GM23338 (cell line): ENCODE measurements around the gene SCNN1G. TPM values are rescaled to one million over a fixed set of nuclear protein-coding genes. Genes with fewer than 3 reads are reported as not detected.

ENCODE experiments used
- ATAC-seq: fragments of 200-7000 bp; cut with Tn5 transposase; 3 replicates; pipeline ENCODE4 v1.9.1; 2020
- DNase-seq: peaks from one replicate; pipeline ENCODE4 v3.0.0-alpha.2; 2015; ENCODE audit warnings: low spot score
- H2AFZ ChIP-seq: fragments of 200-600 bp; sonication (generic); 2 replicates; pipeline ENCODE4 v1.8.0; 2016; ENCODE audit warnings: antibody characterized with exemption, mild to moderate bottlenecking, moderate library complexity
- H3F3A ChIP-seq: fragments of 200-600 bp; sonication (generic); replicated peaks from 2 replicates; pipeline ENCODE4 v1.8.0; 2017; ENCODE audit warnings: antibody characterized with exemption, mixed run types, low read depth
- H3K27ac ChIP-seq: fragments of 200-600 bp; sonication (generic); 2 replicates; pipeline ENCODE4 v1.6.1; 2016; ENCODE audit warnings: low read depth
- H3K27me3 ChIP-seq: fragments of 200-600 bp; sonication (generic); 2 replicates; pipeline ENCODE4 v1.8.0; 2016; ENCODE audit warnings: mild to moderate bottlenecking, mixed run types, moderate library complexity; ENCODE audit not compliant: insufficient read depth
- H3K36me3 ChIP-seq: fragments of 200-600 bp; sonication (generic); 2 replicates; pipeline ENCODE4 v1.8.0; 2016; ENCODE audit warnings: mild to moderate bottlenecking; ENCODE audit not compliant: insufficient read depth
- H3K4me1 ChIP-seq: fragments of 200-600 bp; sonication (generic); 2 replicates; pipeline ENCODE4 v1.8.0; 2016; ENCODE audit warnings: mild to moderate bottlenecking, moderate library complexity; ENCODE audit not compliant: insufficient read depth
- H3K4me2 ChIP-seq: fragments of 200-600 bp; sonication (generic); 2 replicates; pipeline ENCODE4 v1.7.1; 2017; ENCODE audit warnings: mixed run types
- H3K4me3 ChIP-seq: fragments of 200-600 bp; sonication (generic); 2 replicates; pipeline ENCODE4 v1.6.1; 2016; ENCODE audit warnings: mixed run types
- H3K79me2 ChIP-seq: fragments of 200-600 bp; sonication (generic); replicated peaks from 2 replicates; pipeline ENCODE4 v1.8.0; 2017; ENCODE audit warnings: mild to moderate bottlenecking; ENCODE audit not compliant: insufficient read depth
- H3K9me2 ChIP-seq: fragments of 200-600 bp; sonication (generic); 2 replicates; pipeline ENCODE4 v1.8.0; 2017; ENCODE audit not compliant: insufficient read depth
- H4K20me1 ChIP-seq: fragments of 200-600 bp; sonication (generic); replicated peaks from 2 replicates; pipeline ENCODE4 v1.8.0; 2017; ENCODE audit warnings: mild to moderate bottlenecking; ENCODE audit not compliant: insufficient read depth
- H3K27ac Mint-ChIP-seq: 2 replicates; pipeline ENCODE4 v1.8.0; 2020; ENCODE audit warnings: inconsistent platforms, mild to moderate bottlenecking, moderate library complexity, mixed read lengths
- H3K27me3 Mint-ChIP-seq: 3 replicates; pipeline ENCODE4 v1.8.0; 2022; ENCODE audit warnings: low read depth, mild to moderate bottlenecking, moderate library complexity, mixed read lengths, inconsistent platforms; ENCODE audit not compliant: insufficient read depth, poor library complexity
- H3K36me3 Mint-ChIP-seq: 3 replicates; pipeline ENCODE4 v1.8.0; 2021; ENCODE audit warnings: low read depth, mild to moderate bottlenecking, inconsistent platforms, moderate library complexity, mixed read lengths
- H3K4me1 Mint-ChIP-seq: 3 replicates; pipeline ENCODE4 v1.8.0; 2020; ENCODE audit warnings: mild to moderate bottlenecking, inconsistent platforms, mixed read lengths
- H3K4me3 Mint-ChIP-seq: 3 replicates; pipeline ENCODE4 v1.8.0; 2021; ENCODE audit warnings: moderate library complexity, mild to moderate bottlenecking, inconsistent platforms, mixed read lengths
- H3K9me3 Mint-ChIP-seq: 3 replicates; pipeline ENCODE4 v1.8.0; 2020; ENCODE audit warnings: moderate library complexity, mild to moderate bottlenecking, inconsistent platforms, mixed read lengths
- CREB1 ChIP-seq: fragments of 250-450 bp; sonication (Bioruptor Pico); IDR thresholded peaks from 2 replicates; pipeline ENCODE4 v1.5.0; 2020; ENCODE audit warnings: low read depth, mild to moderate bottlenecking, moderate library complexity
- JUNB ChIP-seq: IDR thresholded peaks from one replicate; pipeline ENCODE4 v1.6.1; 2016; ENCODE audit warnings: antibody characterized with exemption; ENCODE audit not compliant: unreplicated experiment
- NANOG ChIP-seq: IDR thresholded peaks from 2 replicates; pipeline ENCODE4 v1.6.1; 2016; ENCODE audit warnings: antibody characterized with exemption, borderline replicate concordance
- STAT1 ChIP-seq: IDR thresholded peaks from one replicate; pipeline ENCODE4 v1.6.1; 2016; ENCODE audit warnings: antibody characterized with exemption; ENCODE audit not compliant: unreplicated experiment
- ZNF114 ChIP-seq: fragments of 250-450 bp; sonication (Bioruptor Pico); IDR thresholded peaks from 2 replicates; pipeline ENCODE4 v1.5.0; 2020; ENCODE audit warnings: mild to moderate bottlenecking, moderate library complexity
- ZNF462 ChIP-seq: fragments of 250-450 bp; sonication (Bioruptor Pico); IDR thresholded peaks from 2 replicates; pipeline ENCODE4 v1.5.0; 2020; ENCODE audit warnings: mild to moderate bottlenecking, moderate library complexity
- polyA plus RNA-seq: library from polyadenylated mRNA; unstranded; fragments of >200 nt; fragmentation: Nextera tagmentation; extraction: Ambion mirVana; gene quantifications from 2 replicates; pipeline ENCODE4 v1.2.1, GENCODE V29; 2016
- total RNA-seq: library from RNA; depleted of rRNA; stranded (reverse); fragments of >200 nt; shearing (Covaris generic); gene quantifications from 2 replicates; pipeline ENCODE4 v1.2.3, GENCODE V29; 2014
- TF ChIP-seq, protein P1 (sequence below): IDR thresholded peaks from one replicate; pipeline ENCODE4 v1.6.1; 2018; ENCODE audit warnings: antibody characterized with exemption; ENCODE audit not compliant: unreplicated experiment

Gene SCNN1G
- total and polyA plus RNA-seq, 2 experiments from 2014 or later, result 0.97 to 1.1 TPM

DNA sequence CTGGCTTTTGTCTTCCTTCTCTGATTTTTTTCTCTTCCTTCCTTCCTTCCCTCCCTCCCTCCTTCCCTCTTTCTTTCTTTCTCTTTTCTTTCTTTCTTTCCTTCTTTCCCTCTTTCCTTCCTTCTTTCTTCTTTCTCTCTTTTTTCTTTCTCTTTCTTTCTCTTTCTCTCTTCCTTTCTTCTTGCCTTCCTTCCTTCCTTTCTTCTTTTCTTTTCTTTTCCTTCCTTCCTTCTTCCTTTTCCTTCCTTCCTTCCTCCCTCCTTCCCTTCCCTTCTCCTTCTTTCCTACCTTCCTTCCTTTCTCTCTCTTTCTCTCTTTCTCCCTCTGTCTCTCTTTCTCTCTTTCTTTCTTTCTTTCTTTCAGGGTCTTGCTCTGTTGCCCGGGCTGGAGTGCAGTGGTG lies 54.4 kb downstream of the SCNN1G start:
- Histone ChIP-seq H3K27ac (no peak overlapping the region), H3K27me3 (no peaks in the 10 kb centered on the region), H4K20me1 (no peaks in the 10 kb centered on the region), H3K79me2 (no peaks in the 10 kb centered on the region), H3K4me3 (no peak overlapping the region), H3K36me3 (no peaks in the 10 kb centered on the region), H2AFZ (no peak overlapping the region), H3K9me2 (no peaks in the 10 kb centered on the region), H3K4me2 (no peak overlapping the region), H3F3A (no peaks in the 10 kb centered on the region), H3K4me1 (no peaks in the 10 kb centered on the region)
- ATAC-seq, result no peak
- Mint-ChIP-seq H3K4me1 (no peaks in the 10 kb centered on the region), H3K27ac (no peak overlapping the region), H3K4me3 (no peak overlapping the region), H3K36me3 (no peaks in the 10 kb centered on the region), H3K9me3 (no peaks in the 10 kb centered on the region), H3K27me3 (no peaks in the 10 kb centered on the region)
- DNase-seq, result no peak
- TF ChIP-seq NANOG, result no peak
- no peak for TF ChIP-seq JUNB
- TF ChIP-seq CREB1, result no peak
- TF ChIP-seq STAT1, result no peak
- TF ChIP-seq, protein P1, sequence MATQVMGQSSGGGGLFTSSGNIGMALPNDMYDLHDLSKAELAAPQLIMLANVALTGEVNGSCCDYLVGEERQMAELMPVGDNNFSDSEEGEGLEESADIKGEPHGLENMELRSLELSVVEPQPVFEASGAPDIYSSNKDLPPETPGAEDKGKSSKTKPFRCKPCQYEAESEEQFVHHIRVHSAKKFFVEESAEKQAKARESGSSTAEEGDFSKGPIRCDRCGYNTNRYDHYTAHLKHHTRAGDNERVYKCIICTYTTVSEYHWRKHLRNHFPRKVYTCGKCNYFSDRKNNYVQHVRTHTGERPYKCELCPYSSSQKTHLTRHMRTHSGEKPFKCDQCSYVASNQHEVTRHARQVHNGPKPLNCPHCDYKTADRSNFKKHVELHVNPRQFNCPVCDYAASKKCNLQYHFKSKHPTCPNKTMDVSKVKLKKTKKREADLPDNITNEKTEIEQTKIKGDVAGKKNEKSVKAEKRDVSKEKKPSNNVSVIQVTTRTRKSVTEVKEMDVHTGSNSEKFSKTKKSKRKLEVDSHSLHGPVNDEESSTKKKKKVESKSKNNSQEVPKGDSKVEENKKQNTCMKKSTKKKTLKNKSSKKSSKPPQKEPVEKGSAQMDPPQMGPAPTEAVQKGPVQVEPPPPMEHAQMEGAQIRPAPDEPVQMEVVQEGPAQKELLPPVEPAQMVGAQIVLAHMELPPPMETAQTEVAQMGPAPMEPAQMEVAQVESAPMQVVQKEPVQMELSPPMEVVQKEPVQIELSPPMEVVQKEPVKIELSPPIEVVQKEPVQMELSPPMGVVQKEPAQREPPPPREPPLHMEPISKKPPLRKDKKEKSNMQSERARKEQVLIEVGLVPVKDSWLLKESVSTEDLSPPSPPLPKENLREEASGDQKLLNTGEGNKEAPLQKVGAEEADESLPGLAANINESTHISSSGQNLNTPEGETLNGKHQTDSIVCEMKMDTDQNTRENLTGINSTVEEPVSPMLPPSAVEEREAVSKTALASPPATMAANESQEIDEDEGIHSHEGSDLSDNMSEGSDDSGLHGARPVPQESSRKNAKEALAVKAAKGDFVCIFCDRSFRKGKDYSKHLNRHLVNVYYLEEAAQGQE, result no peak
- TF ChIP-seq ZNF462 (CRISPR knock-in tag), result no peak
- no peak for TF ChIP-seq ZNF114 (CRISPR knock-in tag)
